ENCODE data around the gene KRTAP12-2. TPM values are rescaled to one million over a fixed set of nuclear protein-coding genes. Genes with fewer than 3 reads are reported as not detected.

The KRTAP12-2 gene
- total and polyA plus RNA-seq, 2 donors (not counting 3 experiments of a cell fraction or from before 2014, with no cell fraction given) = not detected

DNA sequence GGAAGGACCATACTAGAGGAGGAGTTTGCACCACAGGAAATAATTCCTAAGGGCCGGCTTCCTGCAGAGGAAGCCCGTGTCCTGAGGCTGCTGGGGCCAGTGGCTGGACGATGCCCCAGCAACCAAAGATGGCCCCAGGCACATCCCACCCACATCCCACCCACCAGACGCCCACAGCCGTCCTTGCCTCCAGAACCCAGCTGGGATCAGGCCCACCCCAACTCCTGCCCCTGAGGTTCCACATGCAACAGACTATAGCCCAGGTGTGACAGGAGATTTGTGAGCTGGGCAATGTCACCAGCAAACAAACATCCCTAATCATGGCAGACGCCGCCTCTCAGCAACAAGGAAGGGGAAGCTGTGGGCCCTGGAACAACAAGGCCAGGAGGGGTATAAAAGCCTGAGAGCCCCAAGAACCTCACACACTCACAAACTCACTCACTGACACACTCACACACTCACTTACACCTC lies 40.0 kb downstream of the KRTAP12-2 start, which contains the start of gene KRTAP10-9:
TSS of gene KRTAP10-9 (plus strand) at position 421 of the 471 bp plus-strand sequence. CDS start 79 bp downstream, outside the sequence.
- no peaks in the 10 kb centered on the region for H3K4me1 ChIP-seq (ENCODE audit: control insufficient read depth, extremely low read depth, insufficient read depth, low read length)
- intact Hi-C loops (cut with micrococcal nuclease) (no loop called here), dilution Hi-C loops (cut with MboI; ENCODE audit: extremely low pct_ligation_motif_present, low sequenced_read_pairs) (no loop called here)
- H3K9ac ChIP-seq (replicated peaks; ENCODE audit: extremely low read depth, insufficient read depth, low read length) = no peak within 1 kb of the TSS
- no peaks in the 10 kb centered on the region for H3K79me2 ChIP-seq (ENCODE audit: control insufficient read depth, insufficient read depth, low read length)
- no peaks in the 10 kb centered on the region for H4K20me1 ChIP-seq (replicated peaks; ENCODE audit: control insufficient read depth, extremely low read depth, insufficient read depth, low read length)
- H3K4me3 ChIP-seq (replicated peaks in 1 of 3; ENCODE audit: insufficient read depth in 1 of 3, low read depth in 1 of 3, low read length in 3 of 3) = no peak within 1 kb of the TSS
- no peak for FAIRE-seq
- no peaks in the 10 kb centered on the region for H3K36me3 ChIP-seq (ENCODE audit: control insufficient read depth in 2 of 2, extremely low read depth in 1 of 2, insufficient read depth in 2 of 2, low read length in 2 of 2)
- H3K27ac ChIP-seq (ENCODE audit: insufficient read depth, low read depth, low read length) = no peak within 1 kb of the TSS
- no peaks in the 10 kb centered on the region for H3K9me1 ChIP-seq (replicated peaks; ENCODE audit: control insufficient read depth, extremely low read depth, insufficient read depth, low read length)
- H3K4me2 ChIP-seq (ENCODE audit: insufficient read depth, low read length) = no peak within 1 kb of the TSS
- H3K27me3 ChIP-seq (ENCODE audit: control insufficient read depth in 2 of 2, insufficient read depth in 2 of 2, low read length in 2 of 2) = no peaks in the 10 kb centered on the region
- TF ChIP-seq, protein P1, sequence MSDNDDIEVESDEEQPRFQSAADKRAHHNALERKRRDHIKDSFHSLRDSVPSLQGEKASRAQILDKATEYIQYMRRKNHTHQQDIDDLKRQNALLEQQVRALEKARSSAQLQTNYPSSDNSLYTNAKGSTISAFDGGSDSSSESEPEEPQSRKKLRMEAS (IDR thresholded peaks at IDR 0.05; ENCODE audit: insufficient read depth, insufficient read length) = no peak
- TF ChIP-seq GATA2 (IDR thresholded peaks at IDR 0.05; ENCODE audit: insufficient read depth, insufficient read length, low read depth, low read length) (no peak), POLR2A (IDR thresholded peaks at IDR 0.05; ENCODE audit: low read depth, low read length) (no peak), EZH2 (IDR thresholded peaks at IDR 0.05; ENCODE audit: borderline replicate concordance, low read depth, low read length, severe bottlenecking) (no peak), POLR2AphosphoS5 (IDR thresholded peaks at IDR 0.05; ENCODE audit: insufficient read depth, low read depth, low read length) (no peak), JUN (IDR thresholded peaks at IDR 0.05; ENCODE audit: borderline replicate concordance, insufficient read depth, insufficient read length, low read depth) (no peak), FOS (IDR thresholded peaks at IDR 0.05; ENCODE audit: borderline replicate concordance, insufficient read depth, low read length) (no peak), MYC (IDR thresholded peaks at IDR 0.05; ENCODE audit: low read depth, low read length) (no peak)
- TF ChIP-seq, protein P2, sequence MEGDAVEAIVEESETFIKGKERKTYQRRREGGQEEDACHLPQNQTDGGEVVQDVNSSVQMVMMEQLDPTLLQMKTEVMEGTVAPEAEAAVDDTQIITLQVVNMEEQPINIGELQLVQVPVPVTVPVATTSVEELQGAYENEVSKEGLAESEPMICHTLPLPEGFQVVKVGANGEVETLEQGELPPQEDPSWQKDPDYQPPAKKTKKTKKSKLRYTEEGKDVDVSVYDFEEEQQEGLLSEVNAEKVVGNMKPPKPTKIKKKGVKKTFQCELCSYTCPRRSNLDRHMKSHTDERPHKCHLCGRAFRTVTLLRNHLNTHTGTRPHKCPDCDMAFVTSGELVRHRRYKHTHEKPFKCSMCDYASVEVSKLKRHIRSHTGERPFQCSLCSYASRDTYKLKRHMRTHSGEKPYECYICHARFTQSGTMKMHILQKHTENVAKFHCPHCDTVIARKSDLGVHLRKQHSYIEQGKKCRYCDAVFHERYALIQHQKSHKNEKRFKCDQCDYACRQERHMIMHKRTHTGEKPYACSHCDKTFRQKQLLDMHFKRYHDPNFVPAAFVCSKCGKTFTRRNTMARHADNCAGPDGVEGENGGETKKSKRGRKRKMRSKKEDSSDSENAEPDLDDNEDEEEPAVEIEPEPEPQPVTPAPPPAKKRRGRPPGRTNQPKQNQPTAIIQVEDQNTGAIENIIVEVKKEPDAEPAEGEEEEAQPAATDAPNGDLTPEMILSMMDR (IDR thresholded peaks at IDR 0.05; ENCODE audit: extremely low read depth in 1 of 2, insufficient read depth in 1 of 2, low read depth in 1 of 2, low read length in 2 of 2) = no peak
- POLR2A ChIA-PET = no interaction called here
- no peak for DNase-seq (ENCODE audit: low read depth, low spot score)
- H2AFZ ChIP-seq (ENCODE audit: low read depth, low read length) = no peak within 1 kb of the TSS
- CTCF ChIA-PET = no interaction called here
- no TSS peak for BruUV-seq (replicated peaks)
- no peaks in the 10 kb centered on the region for H3K9me3 ChIP-seq (replicated peaks; ENCODE audit: control insufficient read depth, insufficient read depth, low read length)

Measured in endothelial cell of umbilical vein (primary cell).